Hepatic stellate cell (primary cell): ENCODE results near the gene OR9Q2.
"Not testable (repeated sequence)": the region's sequence is repeated elsewhere in the genome, so short reads cannot be mapped to it uniquely, and the experiment has no call there.

Experiments
- DNase-seq: peaks from one replicate; pipeline ENCODE4 v3.0.0; 2011; ENCODE audit warnings: low spot score

Gene OR9Q2

GRCh38 chr11:58188770-58189169 lies at the start of gene OR9Q2:
TSS of gene OR9Q2 (plus strand) at chr11:58189070. CDS start at chr11:58190491, 1,421 bp downstream.
- DNase-seq: no peak

DNA sequence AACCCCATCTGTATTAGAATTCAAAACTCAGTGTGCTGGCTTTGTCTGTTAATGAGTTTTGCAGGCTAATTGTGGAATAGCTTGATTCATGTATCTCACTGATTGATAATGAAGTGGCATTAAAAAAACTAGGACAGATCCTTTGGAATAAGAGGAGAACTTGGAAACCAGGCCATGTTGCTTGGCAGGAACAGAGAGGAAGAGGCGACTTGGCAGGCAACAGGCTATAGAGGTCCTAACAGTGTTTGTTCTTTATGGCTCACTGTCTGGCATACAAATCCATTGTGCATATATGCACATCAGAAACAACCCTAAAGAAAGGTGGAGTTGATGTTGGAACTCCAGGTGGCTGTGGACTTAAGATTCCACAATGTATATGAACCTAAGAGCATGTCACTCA lies 46.1 kb upstream of the OR9Q2 start:
- no peak for DNase-seq

GRCh38 chr11:58152781-58153180 lies 36.1 kb upstream of the OR9Q2 start:
- no peak for DNase-seq

DNA sequence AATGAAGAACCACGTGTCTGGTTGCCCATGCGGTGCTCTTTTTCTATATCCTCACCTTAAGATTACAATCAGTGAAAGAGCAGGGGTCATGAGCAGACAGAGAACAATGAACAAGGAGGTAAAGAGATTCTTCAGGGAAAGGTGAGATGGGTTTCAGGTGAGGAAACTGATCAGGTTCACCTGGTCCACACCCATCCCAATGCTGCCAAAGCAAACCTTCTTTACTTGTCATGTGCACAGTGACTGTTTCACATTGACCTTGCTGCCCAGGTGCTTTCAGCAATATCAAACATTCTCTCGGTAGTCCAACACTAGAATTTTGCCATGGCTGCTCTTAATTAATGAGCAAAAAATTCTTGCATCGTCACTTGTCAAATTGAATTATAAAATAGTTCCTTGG lies 24.5 kb upstream of the OR9Q2 start:
- DNase-seq: no peak

GRCh38 chr11:58164990-58165389 lies 23.9 kb upstream of the OR9Q2 start:
- DNase-seq: no peak

- DNase-seq: no peak
Observed at GRCh38 chr11:58165504-58166106, 23.3 kb upstream of the OR9Q2 start.

GRCh38 chr11:58177409-58178054 lies 11.3 kb upstream of the OR9Q2 start:
- no peak for DNase-seq

- DNase-seq: no peak
Observed at GRCh38 chr11:58178444-58178843, 10.4 kb upstream of the OR9Q2 start.

GRCh38 chr11:58179648-58180047 lies 9.2 kb upstream of the OR9Q2 start:
- DNase-seq: no peak

- DNase-seq: no peak
Observed at GRCh38 chr11:58186938-58187337, 1.9 kb upstream of the OR9Q2 start.

- DNase-seq: no peak
Observed at GRCh38 chr11:58192229-58192628, 3.4 kb downstream of the OR9Q2 start.

DNA sequence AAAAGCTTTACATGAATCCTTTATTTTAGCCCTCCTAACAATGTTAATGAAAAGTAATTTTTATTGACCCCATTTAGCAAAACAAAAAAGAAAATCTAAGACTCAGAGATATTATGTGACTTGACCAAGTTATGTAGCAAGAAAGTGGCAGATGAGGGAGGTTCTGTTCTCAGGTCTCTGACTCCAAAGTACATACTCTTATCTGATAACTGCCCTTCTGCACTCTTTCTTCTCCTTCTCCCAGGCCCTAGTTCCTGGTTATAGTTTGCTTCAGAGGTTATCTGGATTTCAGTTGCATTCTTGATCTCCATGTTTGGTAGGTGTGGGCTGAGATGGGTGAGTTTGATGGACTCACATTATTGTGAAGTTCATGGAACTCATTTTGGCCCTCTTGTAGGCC lies 4.5 kb downstream of the OR9Q2 start:
- DNase-seq: no peak

GRCh38 chr11:58195939-58196338 lies 7.1 kb downstream of the OR9Q2 start:
- DNase-seq: no peak

DNA sequence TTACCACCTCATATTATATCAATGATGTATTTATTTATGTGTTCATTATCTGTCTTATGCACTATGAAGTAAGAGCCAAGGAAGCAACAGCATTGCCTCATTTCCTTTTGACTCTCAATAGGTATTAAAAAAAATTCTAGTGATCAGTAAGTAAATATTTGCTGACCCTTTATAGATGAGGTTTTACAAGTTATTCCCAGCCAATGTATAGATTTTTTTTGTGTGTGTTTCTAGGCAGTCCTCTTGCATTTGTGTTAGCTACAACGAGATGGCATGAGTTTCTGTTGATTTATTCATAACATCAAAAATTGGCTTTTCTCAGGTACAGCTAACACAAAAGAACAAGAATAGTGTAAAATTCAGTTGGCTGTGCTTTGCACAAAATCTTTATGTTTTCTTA lies 10.4 kb downstream of the OR9Q2 start:
- DNase-seq: no peak

GRCh38 chr11:58204042-58204441 lies 15.2 kb downstream of the OR9Q2 start, which contains the start of gene OR1S2:
TSS of gene OR1S2 (minus strand) at chr11:58204142. CDS start at chr11:58204142, 0 bp downstream.
- no peak for DNase-seq

DNA sequence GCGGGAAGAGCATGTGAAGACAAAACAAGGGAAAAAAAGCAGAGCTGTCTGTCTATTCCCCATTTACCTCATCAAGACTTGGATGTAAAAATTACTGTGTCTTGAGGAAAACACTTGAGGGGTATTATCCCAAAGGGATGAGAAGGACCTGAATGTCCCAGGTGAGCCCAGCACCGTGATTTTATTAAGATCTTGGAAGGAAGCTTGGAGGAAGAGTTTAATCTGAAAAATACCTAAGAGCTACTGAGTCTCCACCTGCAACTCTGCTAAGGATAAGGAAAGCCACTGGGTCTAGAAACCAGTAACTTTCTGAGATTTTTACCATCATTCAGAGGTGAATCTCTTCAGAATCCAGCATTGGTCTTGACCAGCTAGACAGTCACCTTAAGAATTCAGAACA lies 23.6 kb downstream of the OR9Q2 start, which contains the start of gene OR1S1:
Gene OR1S1, plus strand, starts transcription at position 301 of the 400 bp plus-strand sequence.
- DNase-seq: not testable (repeated sequence)

- no peak for DNase-seq
Observed at GRCh38 chr11:58216476-58216875, 27.6 kb downstream of the OR9Q2 start.

DNA sequence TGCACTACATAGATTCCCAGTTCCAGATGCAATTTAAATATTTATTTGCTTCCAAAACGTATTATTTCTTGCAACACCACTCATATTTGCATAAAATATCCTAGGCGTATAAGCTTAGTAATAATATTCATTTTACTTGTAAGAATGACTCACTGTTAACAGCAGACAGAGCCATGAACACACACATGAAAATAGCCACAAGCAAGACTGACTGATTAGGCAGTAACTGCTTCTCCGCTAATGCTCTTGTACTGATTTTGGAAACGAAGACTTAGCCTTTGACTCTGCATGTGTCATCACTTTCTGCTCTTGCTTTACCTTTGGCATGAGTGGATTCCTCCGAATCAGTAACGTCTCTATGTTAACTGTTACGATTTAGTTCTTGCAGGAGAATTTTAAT lies 33.9 kb downstream of the OR9Q2 start:
- DNase-seq: no peak

DNA sequence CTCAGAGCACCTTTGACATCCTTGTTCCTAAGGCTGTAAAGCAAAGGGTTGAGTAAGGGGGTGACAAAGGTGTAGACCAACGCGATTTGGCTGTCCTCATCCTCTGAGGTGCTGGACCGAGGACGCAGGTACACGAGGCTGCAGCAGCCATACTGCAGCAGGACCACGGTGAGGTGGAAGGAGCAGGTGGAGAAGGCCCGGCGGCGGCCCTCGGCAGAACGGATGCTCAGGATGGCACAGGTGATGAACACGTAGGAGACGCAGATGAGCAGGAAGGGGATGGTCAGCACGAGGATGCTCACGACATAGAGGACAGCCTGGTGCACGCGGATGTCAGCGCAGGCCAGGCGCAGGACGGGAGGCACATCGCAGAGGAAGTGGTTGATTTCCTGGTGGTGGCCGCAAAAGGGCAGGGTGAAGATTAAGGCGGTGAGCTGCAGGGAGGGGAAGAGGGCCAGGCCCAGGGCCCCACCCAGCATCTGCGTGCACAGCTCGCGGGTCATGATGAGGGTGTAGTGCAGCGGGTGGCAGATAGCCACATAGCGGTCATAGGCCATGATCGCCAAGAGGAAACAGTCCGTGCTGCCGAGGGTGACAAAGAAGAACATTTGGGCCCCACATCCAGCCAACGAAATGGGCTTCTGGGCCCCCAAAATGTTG lies 39.2 kb downstream of the OR9Q2 start:
- DNase-seq: no peak
